COLO668 (cell line): Measurements from ENCODE around the gene TBC1D7.

Source experiments
- DNase-seq: peaks from one replicate; lab custom pipeline; 2025; ENCODE audit not compliant: unreplicated experiment; lab: John Stamatoyannopoulos, UW

Gene TBC1D7

DNA sequence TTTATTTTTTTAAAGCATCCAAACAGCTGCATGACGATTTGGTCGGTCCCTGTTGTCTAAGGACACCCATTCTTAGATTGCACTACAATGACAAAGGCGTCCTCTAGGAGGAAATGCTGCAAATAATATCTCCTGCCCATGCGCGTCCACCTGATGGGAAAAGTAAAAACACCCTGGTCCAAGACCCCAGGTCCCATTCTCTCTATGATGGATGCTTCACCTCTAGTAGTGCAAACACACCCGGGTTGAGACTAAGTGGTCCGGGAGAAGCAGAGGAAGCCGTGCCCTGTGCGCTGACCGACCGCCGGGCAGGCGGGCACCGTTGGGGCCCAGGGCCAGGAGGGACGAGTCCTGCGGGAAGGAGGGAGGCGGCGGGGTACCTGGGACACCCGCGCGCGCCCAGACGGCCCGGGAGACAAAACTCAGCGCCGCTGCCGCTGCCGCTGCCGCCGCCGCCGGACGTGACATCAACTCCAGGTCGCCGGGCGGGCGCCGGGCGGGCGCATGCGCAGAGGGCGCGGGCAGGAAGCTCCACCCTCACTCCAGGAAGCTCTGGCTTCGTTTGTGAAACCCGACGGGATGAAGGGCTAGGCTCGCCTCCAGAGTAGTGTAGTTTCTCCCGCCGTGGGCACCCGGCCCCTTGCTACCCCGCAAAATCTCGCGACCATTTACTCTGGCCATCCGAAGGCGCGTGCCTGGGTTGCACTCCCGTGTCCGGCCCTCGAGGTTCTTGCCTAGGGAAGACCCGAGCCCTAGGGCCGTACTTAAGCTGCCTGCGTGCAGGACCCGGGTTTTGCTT, at the start of gene TBC1D7:
Gene TBC1D7, minus strand, starts transcription at position 462 of the 799 bp plus-strand sequence. CDS start 1,639 bp downstream, outside the sequence.
- DNase-seq = peak; percentile 89

DNA sequence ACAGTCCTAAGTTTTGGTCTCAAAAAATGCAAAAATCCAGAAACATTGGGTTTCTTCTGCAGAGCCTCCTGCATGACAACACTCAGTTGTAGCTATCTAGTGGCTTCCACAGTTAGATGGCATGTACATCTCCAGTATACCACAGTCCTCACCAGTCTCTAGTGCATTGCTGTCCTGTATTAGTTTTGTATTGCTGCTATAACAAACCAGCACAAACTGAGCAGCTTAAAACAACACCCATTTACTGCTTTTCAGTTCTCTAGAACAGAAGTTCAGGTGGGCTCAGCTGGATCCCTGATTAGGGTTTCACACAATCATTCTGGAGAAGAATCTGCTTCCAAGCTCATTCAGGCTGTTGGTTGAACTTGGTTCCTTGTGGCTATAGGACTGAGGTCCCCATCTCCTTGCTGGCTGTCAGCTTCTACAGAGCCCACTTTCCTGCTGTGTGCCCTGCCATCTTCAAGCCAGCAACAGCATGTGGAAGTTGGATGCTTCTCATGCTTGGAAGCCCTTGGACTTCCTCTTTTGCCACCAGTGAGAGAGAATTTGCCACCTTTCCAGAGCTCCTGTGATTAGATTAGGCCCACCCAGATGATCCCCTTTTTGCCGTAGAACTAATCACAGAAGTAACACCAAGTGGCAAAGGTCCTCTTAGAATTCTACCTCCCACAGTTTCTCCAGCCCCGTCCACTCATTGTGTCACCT, 48.9 kb upstream of the TBC1D7 start:
- no peak for DNase-seq

DNA sequence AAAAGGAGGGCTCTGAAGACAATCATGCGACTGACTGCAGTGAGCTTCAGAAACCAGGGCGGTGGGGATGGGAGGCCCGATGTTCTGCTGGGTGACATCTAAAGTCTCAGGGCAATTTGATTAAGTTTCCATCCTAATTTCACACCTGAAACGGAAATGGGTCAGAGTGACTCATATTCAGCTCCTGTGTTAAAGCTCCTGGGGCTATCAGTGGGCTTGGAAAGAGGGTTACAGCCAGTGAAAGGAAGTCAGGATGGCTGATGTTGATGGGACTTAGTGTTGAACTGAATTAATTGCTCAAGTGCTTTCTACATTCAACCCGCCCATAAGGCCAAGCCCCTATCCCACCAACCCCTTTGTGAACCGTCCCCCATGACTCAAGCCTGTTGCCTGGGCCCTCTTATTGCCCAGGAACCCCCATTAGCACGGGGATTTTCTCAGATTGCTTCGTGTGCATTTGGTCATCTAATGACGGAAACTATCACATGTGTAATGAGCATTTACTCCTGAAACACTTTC, 47.1 kb upstream of the TBC1D7 start:
- DNase-seq = no peak

DNA sequence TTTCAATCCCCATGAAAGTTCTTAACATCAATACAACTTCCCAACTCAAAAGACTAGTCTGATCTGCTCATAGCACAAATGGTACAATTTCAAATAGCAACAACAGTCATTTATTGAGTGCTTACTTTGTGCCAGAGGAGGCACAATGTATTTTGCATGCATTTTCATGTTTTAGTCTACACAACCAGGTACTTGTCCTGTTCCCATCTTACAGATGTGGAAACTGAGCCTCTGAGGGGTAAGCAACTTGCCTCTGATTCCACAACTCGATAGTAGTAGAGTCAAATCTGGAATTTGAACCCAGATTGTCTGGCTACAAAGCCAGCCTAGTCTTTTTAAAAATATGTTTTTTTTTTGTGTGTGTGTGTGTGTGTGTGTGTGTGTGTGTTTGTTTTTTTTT, 45.6 kb upstream of the TBC1D7 start:
- DNase-seq = no peak

DNA sequence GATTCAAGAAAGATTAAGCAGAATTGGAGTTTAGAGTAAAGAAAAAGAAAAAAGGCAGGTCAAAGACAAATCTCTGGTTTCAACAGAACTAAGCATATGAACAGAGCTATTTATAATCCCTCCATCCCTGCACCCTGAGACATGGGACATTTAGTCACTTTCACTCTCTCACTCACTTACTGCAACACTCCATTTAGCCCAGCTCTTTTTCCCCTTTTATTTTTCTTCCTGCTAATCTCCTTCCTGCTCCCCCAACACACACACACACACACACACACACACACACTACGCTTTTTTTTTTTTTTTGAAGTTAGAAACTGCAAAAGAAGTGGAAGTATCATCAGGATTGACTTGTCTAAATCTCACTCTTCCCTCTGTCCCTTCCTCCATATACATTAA, 45.1 kb upstream of the TBC1D7 start:
- DNase-seq = no peak

DNA sequence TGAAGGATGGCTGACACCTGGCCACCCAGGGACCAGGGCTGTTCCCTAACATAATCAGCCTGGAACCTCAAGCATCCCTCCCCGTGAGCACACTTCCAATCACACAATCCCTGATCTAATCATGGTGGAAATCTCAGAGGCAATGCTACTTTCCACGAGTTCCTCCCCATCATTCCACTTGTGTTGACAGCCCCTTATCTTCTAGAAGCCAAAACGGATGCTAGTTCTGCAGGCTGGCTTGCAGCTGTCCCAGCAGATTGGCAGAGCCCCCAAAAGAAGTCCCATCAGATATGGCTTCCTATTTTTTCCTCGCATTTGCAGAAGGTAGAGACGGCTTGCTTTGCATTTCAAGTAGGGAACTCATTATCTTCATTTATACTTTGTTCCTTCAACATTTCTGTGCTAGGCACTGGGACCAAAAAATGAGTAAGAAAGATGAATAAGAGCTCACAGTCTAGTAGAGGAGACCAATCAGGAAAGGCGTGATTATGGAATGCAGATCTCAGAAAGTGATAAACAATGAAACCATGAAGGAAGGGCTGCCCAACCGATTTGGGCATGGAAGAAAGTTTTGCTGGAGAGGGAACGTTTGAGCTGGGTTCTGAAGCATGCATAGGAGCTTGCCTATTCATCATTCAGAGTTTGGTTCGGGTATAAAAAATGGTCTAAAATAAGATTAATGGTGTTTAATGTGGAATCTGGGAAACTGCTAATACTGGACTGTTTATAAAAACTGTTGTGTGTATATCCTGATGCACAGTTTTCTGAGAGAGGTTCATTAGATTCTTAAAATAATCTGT, 44.6 kb upstream of the TBC1D7 start:
- no peak for DNase-seq

DNA sequence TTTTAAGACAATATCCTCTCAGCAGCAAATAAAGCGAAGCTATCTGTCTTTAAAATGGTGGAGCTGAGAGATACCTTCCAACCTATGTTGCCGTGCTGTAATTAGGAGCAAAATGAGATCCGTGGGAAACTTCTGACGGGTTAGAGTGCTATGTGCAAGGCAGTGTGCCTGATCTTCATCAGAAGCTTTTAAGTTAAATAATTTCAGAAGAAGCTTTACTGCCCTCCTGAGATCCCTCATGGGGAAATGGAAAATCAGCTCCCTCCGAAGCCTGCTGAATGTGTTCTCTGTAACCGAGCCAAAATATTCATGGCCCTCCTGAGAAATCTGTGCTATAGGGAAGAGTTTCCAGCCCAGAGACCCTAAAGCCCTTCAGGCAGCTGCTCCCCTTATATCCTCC, 43.7 kb upstream of the TBC1D7 start:
- no peak for DNase-seq

DNA sequence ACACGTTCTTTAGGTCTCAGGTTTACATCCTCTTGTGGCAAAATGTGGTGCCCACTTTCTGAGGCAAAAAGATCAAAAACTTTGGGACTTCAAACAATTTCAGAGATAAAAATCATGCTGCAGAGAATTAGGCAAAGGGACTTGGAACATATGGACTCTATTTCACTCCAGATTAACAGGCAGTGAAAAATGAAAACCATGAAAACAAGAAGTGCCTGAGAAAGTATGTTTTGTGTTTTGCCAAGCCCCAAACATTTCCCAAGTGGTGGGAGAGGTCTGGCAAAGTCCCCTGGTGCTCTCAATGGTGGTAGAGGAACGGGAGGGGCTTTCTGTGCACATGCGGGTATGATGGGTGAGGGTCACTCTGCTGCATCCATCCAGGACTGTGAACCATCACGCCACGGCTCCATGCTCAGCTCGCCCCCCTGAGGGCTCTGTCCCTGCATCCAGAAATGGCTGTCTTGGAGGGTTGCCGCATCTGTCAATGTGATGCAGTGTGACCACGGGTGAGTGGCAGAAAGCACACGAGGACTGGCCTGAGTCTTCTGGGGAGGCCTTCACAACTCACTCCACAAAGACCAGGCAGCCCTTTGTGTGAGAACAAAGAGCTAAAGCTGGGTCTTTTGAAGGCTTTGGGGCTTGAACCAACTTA, 43.2 kb upstream of the TBC1D7 start:
- DNase-seq = no peak

GRCh38 chr6:13370623-13371022, 42.3 kb upstream of the TBC1D7 start:
- DNase-seq = no peak

- no peak for DNase-seq
Observed at GRCh38 chr6:13369591-13369990, 41.3 kb upstream of the TBC1D7 start.

- DNase-seq = no peak
Observed at GRCh38 chr6:13368731-13369115, 40.4 kb upstream of the TBC1D7 start.

- no peak for DNase-seq
Observed at GRCh38 chr6:13368079-13368730, 39.9 kb upstream of the TBC1D7 start.

DNA sequence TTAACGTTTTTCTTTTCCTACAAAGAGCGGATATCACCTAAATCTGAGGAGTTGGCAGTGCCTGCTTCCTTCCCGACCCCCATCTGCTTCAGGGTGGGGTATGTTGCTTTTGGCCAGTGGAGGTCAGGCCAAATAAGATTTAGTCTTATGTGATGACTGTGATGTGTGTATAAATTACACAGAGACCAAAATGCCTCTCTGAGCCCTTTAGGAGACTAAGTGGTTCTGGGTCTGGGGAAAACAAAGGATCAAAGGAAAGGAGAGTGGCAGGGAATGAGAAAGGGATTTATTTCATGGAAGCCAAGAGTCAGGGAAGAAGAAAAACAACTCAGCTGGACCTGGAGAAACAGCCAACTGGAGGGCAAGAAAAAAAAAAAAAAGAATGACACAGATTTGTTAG, 39.1 kb upstream of the TBC1D7 start:
- no peak for DNase-seq

GRCh38 chr6:13365320-13365719, 37.0 kb upstream of the TBC1D7 start:
- no peak for DNase-seq

DNA sequence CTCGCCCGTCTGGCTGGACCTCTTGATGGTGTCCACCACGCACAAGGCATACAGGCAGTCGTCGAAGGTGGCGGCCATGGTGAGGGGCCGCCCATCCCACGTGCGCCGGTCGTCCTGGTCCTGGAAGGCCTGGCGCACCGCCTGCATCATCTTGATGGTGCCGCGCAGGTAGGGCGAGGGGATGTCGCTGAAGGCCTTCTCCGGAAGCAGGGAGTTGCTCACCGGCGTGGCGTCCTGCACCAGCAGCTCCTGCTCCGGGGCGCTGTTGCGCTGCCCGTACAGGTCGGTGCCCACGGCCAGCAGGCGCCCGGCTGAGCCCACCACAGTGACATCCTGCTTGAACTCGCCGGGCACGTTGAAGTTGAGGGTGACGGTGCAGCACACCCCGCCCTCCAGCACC, 36.5 kb upstream of the TBC1D7 start:
- no peak for DNase-seq

GRCh38 chr6:13362412-13362811, 34.1 kb upstream of the TBC1D7 start:
- DNase-seq = no peak

GRCh38 chr6:13360671-13361540, 32.6 kb upstream of the TBC1D7 start:
- DNase-seq = no peak

- no peak for DNase-seq
Observed at GRCh38 chr6:13359287-13359686, 30.9 kb upstream of the TBC1D7 start.

DNA sequence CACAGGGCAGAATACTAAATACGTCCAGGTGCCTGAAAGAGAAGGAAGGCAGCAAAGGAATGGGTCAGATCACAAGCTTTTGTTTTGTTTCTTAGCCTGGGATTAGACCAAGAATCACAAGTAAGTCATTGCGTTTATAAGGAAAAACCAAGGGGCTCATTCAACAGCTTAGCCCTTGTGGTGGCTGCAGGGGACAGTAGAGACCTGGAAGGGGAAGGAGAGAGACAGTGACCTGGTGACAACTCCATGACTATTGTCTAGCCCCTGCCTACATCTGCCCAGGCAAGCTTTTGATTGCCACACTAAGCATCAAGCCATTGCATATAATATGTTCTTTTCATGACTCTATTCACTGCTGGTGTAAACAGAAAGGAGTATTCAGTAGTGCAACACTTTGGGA, 30.2 kb upstream of the TBC1D7 start:
- no peak for DNase-seq
